ENCODE results near the gene CNOT2. TPM values are rescaled to one million over a fixed set of nuclear protein-coding genes. Genes with fewer than 3 reads are reported as not detected.

Gene CNOT2
- total RNA-seq, 6 donors from 2014 or later: 44.1 to 188 (median 98.7) TPM

GRCh38 chr12:70305794-70306193 lies 62.6 kb downstream of the CNOT2 start:
- Histone ChIP-seq H3K36me3 (no peaks in the 10 kb centered on the region), H3K27ac (no peak overlapping the region), H3K27me3 (no peaks in the 10 kb centered on the region), H3K9me3 (no peaks in the 10 kb centered on the region), H3K4me1 (peaks cover 0 to 17% (median 3%) of the 10 kb centered on the region in 4 donors), H3K4me3 (no peak overlapping the region)
- TF ChIP-seq CTCF (IDR thresholded peaks at IDR 0.05) (no peak), EP300 (IDR thresholded peaks at IDR 0.05) (no peak), POLR2A (IDR thresholded peaks at IDR 0.05) (no peak), POLR2AphosphoS5 (IDR thresholded peaks at IDR 0.05) (no peak)
- ATAC-seq (ENCODE audit: low FRiP score in 2 of 2) (no peak), DNase-seq (no peak)
- WGBS, 2 donors: 91 to 95% methylated on average over 5 of the region's 5 CpGs

DNA sequence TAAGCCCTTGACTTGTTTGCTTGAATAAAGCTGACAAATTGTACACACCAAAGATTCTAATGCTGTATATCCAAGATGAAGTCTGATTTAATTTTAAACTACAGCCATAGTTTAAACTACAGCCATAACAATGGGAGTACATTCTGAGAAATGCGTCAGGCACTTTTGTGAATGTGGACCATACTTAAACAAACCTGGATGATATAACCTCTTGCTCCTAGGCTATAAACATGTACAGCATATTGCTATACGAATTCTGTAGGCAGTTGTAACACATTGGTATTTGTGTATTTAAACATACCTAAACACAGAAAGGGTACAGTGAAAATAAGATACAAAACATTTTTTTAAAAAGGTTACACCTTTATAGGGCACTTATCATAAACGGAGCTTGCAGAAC lies 63.4 kb downstream of the CNOT2 start:
- TF ChIP-seq CTCF (IDR thresholded peaks at IDR 0.05) (no peak), POLR2A (IDR thresholded peaks at IDR 0.05) (no peak), EP300 (IDR thresholded peaks at IDR 0.05) (no peak)
- WGBS, 2 donors: 83 to 92% methylated on average over 3 of the region's 3 CpGs
- DNase-seq: no peak
- no peaks in the 10 kb centered on the region for H3K36me3 ChIP-seq
- H3K4me3 ChIP-seq: no peak overlapping the region
- no peak for ATAC-seq (ENCODE audit: low FRiP score in 2 of 2)
- H3K27ac ChIP-seq: no peak overlapping the region
- H3K4me1 ChIP-seq: peaks cover 0 to 17% (median 3%) of the 10 kb centered on the region in 4 donors
- no peaks in the 10 kb centered on the region for H3K9me3 ChIP-seq
- H3K27me3 ChIP-seq: no peaks in the 10 kb centered on the region

DNA sequence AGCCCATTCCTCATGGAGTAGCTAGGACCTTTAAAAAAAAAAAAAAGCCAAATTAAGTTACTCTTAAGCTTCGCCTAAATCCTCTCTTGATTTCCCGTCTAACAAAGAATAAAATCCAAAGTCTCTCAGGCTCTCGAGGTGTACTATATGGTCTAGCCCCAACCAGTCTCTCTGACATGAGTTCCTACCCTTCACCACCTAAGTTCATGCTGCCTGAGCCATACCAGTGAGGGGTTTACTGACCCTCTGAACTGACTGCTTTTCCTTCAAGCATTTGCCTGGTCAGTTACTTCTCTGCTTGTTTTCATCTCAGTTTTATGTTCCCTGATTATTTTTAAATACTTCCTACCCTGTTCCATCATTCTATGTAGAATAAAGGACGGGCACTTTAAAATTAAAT lies 64.6 kb downstream of the CNOT2 start:
- Histone ChIP-seq H3K4me1 (peaks cover 0 to 17% (median 3%) of the 10 kb centered on the region in 4 donors), H3K27ac (no peak overlapping the region), H3K4me3 (no peak overlapping the region), H3K27me3 (no peaks in the 10 kb centered on the region), H3K36me3 (no peaks in the 10 kb centered on the region), H3K9me3 (no peaks in the 10 kb centered on the region)
- WGBS, 2 donors: 94 to 98% methylated on average over 4 of the region's 4 CpGs
- no peak for TF ChIP-seq POLR2A (IDR thresholded peaks at IDR 0.05)
- TF ChIP-seq POLR2AphosphoS5 (IDR thresholded peaks at IDR 0.05): no peak
- no peak for TF ChIP-seq EP300 (IDR thresholded peaks at IDR 0.05)
- TF ChIP-seq CTCF (IDR thresholded peaks at IDR 0.05): no peak
- DNase-seq (no peak), ATAC-seq (ENCODE audit: low FRiP score in 2 of 2) (no peak)

GRCh38 chr12:70309348-70309747 lies 66.1 kb downstream of the CNOT2 start:
- H3K4me3 ChIP-seq: no peak overlapping the region
- no peaks in the 10 kb centered on the region for H3K9me3 ChIP-seq
- 91 to 96% methylated on average over 2 of the region's 2 CpGs for WGBS, 2 donors
- peaks cover 0 to 17% (median 3%) of the 10 kb centered on the region in 4 donors for H3K4me1 ChIP-seq
- no peak overlapping the region for H3K27ac ChIP-seq
- no peaks in the 10 kb centered on the region for H3K27me3 ChIP-seq
- ATAC-seq (ENCODE audit: low FRiP score in 2 of 2) (no peak), DNase-seq (no peak)
- no peak for TF ChIP-seq POLR2A (IDR thresholded peaks at IDR 0.05)
- TF ChIP-seq POLR2AphosphoS5 (IDR thresholded peaks at IDR 0.05): no peak
- TF ChIP-seq CTCF (IDR thresholded peaks at IDR 0.05): no peak
- no peak for TF ChIP-seq EP300 (IDR thresholded peaks at IDR 0.05)
- H3K36me3 ChIP-seq: no peaks in the 10 kb centered on the region

DNA sequence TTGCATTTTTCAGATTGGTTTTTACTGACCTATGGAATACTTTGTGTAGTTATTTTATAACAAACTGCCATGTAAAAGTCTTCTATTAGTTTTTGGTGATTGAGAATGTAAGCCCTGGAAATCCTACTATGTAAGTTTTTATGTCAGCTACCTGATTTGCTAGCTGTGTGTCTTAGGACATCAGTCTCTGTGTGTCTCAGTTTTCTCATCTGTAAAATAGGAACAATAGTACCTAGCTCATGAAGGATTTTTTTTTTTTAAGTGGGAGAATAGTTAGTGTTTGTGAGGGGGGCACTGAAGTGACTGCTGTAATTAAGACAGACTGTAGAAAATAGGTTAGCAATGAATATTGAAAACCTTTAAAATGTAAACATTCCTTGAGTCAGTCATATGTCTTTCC lies 70.9 kb downstream of the CNOT2 start:
- Histone ChIP-seq H3K36me3 (no peaks in the 10 kb centered on the region), H3K27ac (no peak overlapping the region), H3K4me3 (no peak overlapping the region), H3K9me3 (no peaks in the 10 kb centered on the region), H3K4me1 (peaks cover 0 to 11% (median 3%) of the 10 kb centered on the region in 4 donors), H3K27me3 (no peaks in the 10 kb centered on the region)
- DNase-seq: no peak
- TF ChIP-seq CTCF (IDR thresholded peaks at IDR 0.05): no peak
- no peak for TF ChIP-seq EP300 (IDR thresholded peaks at IDR 0.05)
- TF ChIP-seq POLR2AphosphoS5 (IDR thresholded peaks at IDR 0.05): no peak
- TF ChIP-seq POLR2A (IDR thresholded peaks at IDR 0.05): no peak
- no peak for ATAC-seq (ENCODE audit: low FRiP score in 2 of 2)

All from upper lobe of left lung (tissue), 6 donors.